K562 (cell line): ENCODE measurements around the gene CDAN1. TPM values are rescaled to one million over a fixed set of nuclear protein-coding genes. Genes with fewer than 3 reads are reported as not detected.
A peak's percentile ranks its signal among the peaks of the same experiment; 100 is the strongest.

ENCODE experiments used
- E2F8 ChIP-seq: fragments of 450-650 bp; IDR thresholded peaks from 2 replicates; pipeline ENCODE4 v1.7.1; 2018; ENCODE audit warnings: mild to moderate bottlenecking, low read depth; ENCODE audit not compliant: partially characterized antibody
- HES1 ChIP-seq: fragments of 450-650 bp; IDR thresholded peaks from 2 replicates; pipeline ENCODE4 v1.6.1; 2016; ENCODE audit warnings: low read depth, mild to moderate bottlenecking, moderate library complexity
- HMGN3 ChIP-seq: IDR thresholded peaks from 2 replicates; pipeline ENCODE4 v1.6.1; 2011; ENCODE audit warnings: borderline replicate concordance, low read depth, mild to moderate bottlenecking, mixed read lengths, low read length; ENCODE audit not compliant: insufficient read length; ENCODE audit errors: extremely low read depth
- IRF2 ChIP-seq: sonication (generic); formaldehyde crosslinking; IDR thresholded peaks from 2 replicates; pipeline ENCODE4 v1.8.1; 2022; ENCODE audit warnings: mild to moderate bottlenecking, missing genetic modification reagents
- JUN ChIP-seq, 2 experiments: sonication (generic) in 1 of 2; formaldehyde crosslinking in 1 of 2; IDR thresholded peaks; 2 replicates each; pipeline versions ENCODE4 v1.6.1 to v1.8.0; 2012 to 2022; ENCODE audit warnings: borderline replicate concordance in 2 of 2, mild to moderate bottlenecking in 2 of 2, improper control_type of control experiment in 1 of 2, low read depth in 1 of 2, low read length in 1 of 2, missing genetic modification reagents in 1 of 2
- MECOM ChIP-seq: fragments of 250-450 bp; sonication (Bioruptor Pico); IDR thresholded peaks from 2 replicates; pipeline ENCODE4 v1.8.0; 2022; ENCODE audit warnings: inconsistent platforms
- SMAD4 ChIP-seq: fragments of 250-450 bp; sonication (Bioruptor Pico); conservative IDR thresholded peaks from 2 replicates; pipeline ENCODE4 v1.8.0; 2021; ENCODE audit warnings: inconsistent platforms, mild to moderate bottlenecking, moderate library complexity
- SPI1 ChIP-seq: IDR thresholded peaks from 2 replicates; pipeline ENCODE4 v1.6.1; 2011; ENCODE audit warnings: low read depth, low read length, control low read depth, borderline replicate concordance
- ZBTB12 ChIP-seq: fragments of 250-450 bp; sonication (Bioruptor Pico); IDR thresholded peaks from 2 replicates; pipeline ENCODE4 v1.4.0; 2020
- ZNF124 ChIP-seq: sonication (generic); formaldehyde crosslinking; IDR thresholded peaks from 2 replicates; pipeline ENCODE4 v1.8.1; 2022; ENCODE audit warnings: missing genetic modification reagents
- ZNF212 ChIP-seq: fragments of 450-650 bp; formaldehyde crosslinking; IDR thresholded peaks from 2 replicates; pipeline ENCODE4 v1.4.0; 2020; ENCODE audit warnings: mild to moderate bottlenecking
- ZNF263 ChIP-seq: sonication (generic); formaldehyde crosslinking; IDR thresholded peaks from 2 replicates; pipeline ENCODE4 v1.8.0; 2022; ENCODE audit warnings: mild to moderate bottlenecking, missing genetic modification reagents, borderline replicate concordance
- ZNF444 ChIP-seq: fragments of 250-450 bp; sonication (Bioruptor Pico); IDR thresholded peaks from 2 replicates; pipeline ENCODE4 v1.4.0; 2020; ENCODE audit warnings: mild to moderate bottlenecking, moderate library complexity
- ZNF609 ChIP-seq: sonication (generic); formaldehyde crosslinking; IDR thresholded peaks from 2 replicates; pipeline ENCODE4 v1.8.1; 2023; ENCODE audit warnings: missing genetic modification reagents, mild to moderate bottlenecking, borderline replicate concordance
- ZNF668 ChIP-seq: fragments of 250-450 bp; sonication (Bioruptor Pico); IDR thresholded peaks from 2 replicates; pipeline ENCODE4 v1.8.0; 2022; ENCODE audit warnings: mild to moderate bottlenecking, inconsistent platforms
- polyA plus RNA-seq, 8 experiments: library from polyadenylated mRNA; depleted of rRNA in 4 of 8; stranded (reverse) in 5 of 8; unstranded in 3 of 8; fragments of >200 nt; fragmentation: Nextera tagmentation in 2 of 8; fragmentation: Illumina TruSeq in 1 of 8; extraction: Ambion mirVana in 2 of 8; extraction: Trizol in 1 of 8; gene quantifications; 2 replicates each; pipeline versions ENCODE4 v1.2.1 to v1.2.3, GENCODE V29; 2011 to 2014; ENCODE audit warnings: inconsistent platforms in 1 of 8, missing spikeins in 1 of 8
- total RNA-seq, 7 experiments: library from RNA; depleted of rRNA in 6 of 7; stranded (reverse); fragments of >200 nt in 6 of 7; fragmentation: Illumina TruSeq in 2 of 7; extraction: Trizol in 2 of 7; gene quantifications; 2 replicates each; pipeline versions ENCODE4 v1.2.1 to v1.2.3, GENCODE V29; 2011 to 2021; ENCODE audit warnings: low replicate concordance in 1 of 7

CDAN1 gene
- total and polyA plus RNA-seq, 9 of the 15 experiments (the other 6 are each of a cell fraction or from before 2014, with no cell fraction given) = 1.6 to 34.4 (median 13.8) TPM

GRCh38 chr15:42736793-42737528 is at the start of gene CDAN1 (continued):
- TF ChIP-seq ZNF609 (CRISPR knock-in tag) (no peak), HES1 (no peak), JUN (IDR thresholded peaks at IDR 0.05; ENCODE audit: borderline replicate concordance, low read depth, low read length) (no peak), JUN (CRISPR knock-in tag; IDR thresholded peaks at IDR 0.05; ENCODE audit: borderline replicate concordance) (no peak), ZNF263 (CRISPR knock-in tag) (no peak), ZNF124 (CRISPR knock-in tag) (no peak), SPI1 (no peak), IRF2 (CRISPR knock-in tag) (no peak), MECOM (CRISPR knock-in tag) (no peak), ZNF444 (CRISPR knock-in tag) (no peak), ZNF668 (CRISPR knock-in tag) (no peak), ZNF212 (no peak), SMAD4 (CRISPR knock-in tag) (no peak), ZBTB12 (CRISPR knock-in tag) (no peak), HMGN3 (peak; percentile 50), E2F8 (no peak)
